NOMO-1 treated with DMSO at 0.1 percent for 48 hours (cell line): ENCODE data around the gene ACOT11.

Experiments used
- DNase-seq: peaks from one replicate; lab custom pipeline; 2025; ENCODE audit not compliant: unreplicated experiment; lab: John Stamatoyannopoulos, UW

Gene ACOT11

DNA sequence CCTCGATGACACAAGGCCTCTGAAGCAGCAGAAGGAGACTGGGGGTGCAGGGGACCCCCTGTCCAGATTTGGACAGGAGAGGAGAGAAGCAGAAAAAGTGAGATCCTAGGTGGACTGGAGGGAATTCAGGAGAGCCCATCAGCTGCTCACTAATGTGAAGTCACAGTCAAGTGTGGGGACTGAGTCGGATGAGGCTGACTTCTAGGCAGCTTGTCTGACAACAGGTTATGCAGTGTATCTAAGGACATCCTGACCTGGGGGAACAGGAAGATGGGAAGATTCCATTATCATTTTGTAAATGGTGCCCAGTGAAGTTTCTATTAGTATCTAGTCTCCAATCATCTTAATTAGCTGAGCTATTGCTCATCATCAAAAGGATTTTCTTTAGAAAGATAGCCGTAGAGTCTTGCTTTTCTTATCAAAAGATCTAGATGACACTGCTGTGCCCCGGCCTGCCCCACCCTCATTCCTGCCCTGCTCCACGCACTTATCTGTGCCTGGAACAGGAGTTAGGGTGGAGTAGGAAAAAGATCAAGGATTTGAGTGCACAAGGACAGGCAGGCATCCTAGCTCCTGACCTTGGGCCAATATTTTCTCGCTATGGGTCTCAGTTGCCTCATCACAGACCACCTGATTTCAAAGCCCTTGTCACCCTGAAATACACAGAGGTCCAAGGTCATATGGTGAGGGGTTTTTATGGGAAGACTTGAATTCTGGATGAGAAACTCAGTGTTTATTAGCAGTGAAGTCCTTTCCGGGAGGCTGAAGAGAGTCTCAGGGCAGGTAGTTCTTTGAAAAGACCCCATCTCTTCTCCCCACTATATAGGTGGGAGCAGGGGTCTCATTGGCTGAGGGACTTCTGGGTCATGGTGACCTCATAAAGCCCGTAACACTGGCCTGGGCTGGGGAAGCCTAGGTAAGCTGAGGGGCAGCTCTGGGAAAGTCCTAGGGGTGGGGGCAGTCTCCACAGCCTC is 93.1 kb downstream of the ACOT11 start, which contains the start of gene MROH7:
TSS of gene MROH7 (plus strand) at position 924 of the 974 bp plus-strand sequence. CDS start 11,141 bp downstream, outside the sequence.
- DNase-seq: no peak

- peak; percentile 0 for DNase-seq
Measured at GRCh38 chr1:54643736-54644135, 95.7 kb downstream of the ACOT11 start.

GRCh38 chr1:54645806-54646676 is 98.0 kb downstream of the ACOT11 start:
- no peak for DNase-seq

GRCh38 chr1:54649130-54649898 is 101.3 kb downstream of the ACOT11 start:
- DNase-seq: no peak

- DNase-seq: no peak
Measured at GRCh38 chr1:54649921-54650320, 101.9 kb downstream of the ACOT11 start.

GRCh38 chr1:54650417-54650816 is 102.4 kb downstream of the ACOT11 start:
- no peak for DNase-seq

GRCh38 chr1:54651608-54652007 is 103.6 kb downstream of the ACOT11 start:
- DNase-seq: no peak

GRCh38 chr1:54652168-54652567 is 104.1 kb downstream of the ACOT11 start:
- DNase-seq: peak; percentile 72

DNA sequence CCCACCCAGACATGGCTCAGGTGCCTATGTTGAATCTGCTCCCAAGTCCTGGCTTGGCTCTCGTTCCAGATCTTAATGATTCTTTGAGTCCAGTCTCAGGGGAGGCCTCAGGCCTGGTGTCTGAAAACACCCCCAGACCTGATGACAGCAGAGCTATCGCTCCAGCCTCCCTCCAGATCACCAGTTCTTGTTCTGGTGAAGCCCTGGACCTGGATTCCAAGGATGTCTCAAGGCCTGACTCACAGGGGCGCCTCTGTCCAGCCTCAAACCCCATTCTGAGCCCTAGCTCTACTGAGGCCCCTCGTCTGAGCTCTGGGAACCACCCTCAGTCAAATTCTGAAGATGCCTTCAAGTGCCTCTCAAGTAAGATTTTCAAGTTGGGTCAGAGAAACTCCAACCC is 105.0 kb downstream of the ACOT11 start:
- DNase-seq: no peak

GRCh38 chr1:54658164-54658913 is 110.3 kb downstream of the ACOT11 start:
- no peak for DNase-seq
